ENCODE results near the gene SLC12A3. TPM values are rescaled to one million over a fixed set of nuclear protein-coding genes. Genes with fewer than 3 reads are reported as not detected.

SLC12A3 gene
- polyA plus RNA-seq, 3 donors: 0.03 TPM; not detected in 2

GRCh38 chr16:56912746-56913708, 48.0 kb downstream of the SLC12A3 start:
- peak overlapping the region in 1 of 3 experiments; percentile 60 for H3K4me3 ChIP-seq (replicated peaks in 1 of 3; ENCODE audit: low read depth in 2 of 3, low read length in 3 of 3)
- intact Hi-C loops (cut with micrococcal nuclease): loop anchor here in 1 of 2 donors (1.0 kb wide), 1 partner anchor 10 kb away; no protein-coding TSS in a partner anchor
- no peaks in the 10 kb centered on the region for H3K79me2 ChIP-seq (ENCODE audit: insufficient read depth, low read length)
- H3K9ac ChIP-seq (ENCODE audit: insufficient read depth, low read length, poor library complexity, severe bottlenecking): no peak overlapping the region
- 88% methylated on average over 10 of the region's 18 CpGs for WGBS (ENCODE audit: insufficient coverage)
- peak overlapping the region; percentile 5 for H3K4me2 ChIP-seq (replicated peaks; ENCODE audit: extremely low read depth, low read length, poor library complexity, severe bottlenecking)
- no peaks in the 10 kb centered on the region for H3K36me3 ChIP-seq (replicated peaks in 1 of 2; ENCODE audit: control insufficient read depth in 1 of 2, insufficient read depth in 2 of 2, low read length in 2 of 2)
- Mint-ChIP-seq H3K36me3 (peaks cover 3 to 10% of the 10 kb centered on the region in 2 donors), H3K9me3 (peaks cover 0 to 2% (median 0%) of the 10 kb centered on the region in 7 donors), H3K4me1 (peaks cover 75% of the 10 kb centered on the region), H3K27ac (peak overlapping the region in 6 of 7 donors; percentile 25 to 94 (median 78)), H3K4me3 (peak overlapping the region in 1 of 2 donors; percentile 53), H3K27me3 (ENCODE audit: low read depth in 3 of 3) (peaks cover 4 to 9% (median 4%) of the 10 kb centered on the region in 3 donors)
- H3K4me1 ChIP-seq (ENCODE audit: control insufficient read depth in 1 of 2, insufficient read depth in 2 of 2, low read length in 2 of 2): peaks cover 68 to 73% of the 10 kb centered on the region in 2 donors
- H4K20me1 ChIP-seq (ENCODE audit: insufficient read depth, low read length): no peaks in the 10 kb centered on the region
- no peaks in the 10 kb centered on the region for H3K9me3 ChIP-seq (replicated peaks in 1 of 2; ENCODE audit: control insufficient read depth in 1 of 2, insufficient read depth in 1 of 2, low read length in 2 of 2)
- peak overlapping the region in 1 of 2 donors; percentile 23 for H3K27ac ChIP-seq (ENCODE audit: low read depth in 1 of 2, low read length in 2 of 2)
- peak; percentile 25 to 48 (median 45) for DNase-seq
- H3K27me3 ChIP-seq (ENCODE audit: control insufficient read depth in 2 of 2, insufficient read depth in 2 of 2, low read length in 2 of 2): no peaks in the 10 kb centered on the region
- H2AFZ ChIP-seq (ENCODE audit: insufficient read depth, low read depth, low read length, poor library complexity, severe bottlenecking): peak overlapping the region; percentile 2
- TF ChIP-seq CTCF (IDR thresholded peaks at IDR 0.05): no peak

- H2AFZ ChIP-seq (ENCODE audit: insufficient read depth, low read depth, low read length, poor library complexity, severe bottlenecking): no peak overlapping the region
- no peak overlapping the region for H3K4me3 Mint-ChIP-seq
- H3K27me3 Mint-ChIP-seq (ENCODE audit: low read depth in 3 of 3): peaks cover 4 to 14% (median 8%) of the 10 kb centered on the region in 3 donors
- H3K9me3 ChIP-seq (replicated peaks in 1 of 2; ENCODE audit: control insufficient read depth in 1 of 2, insufficient read depth in 1 of 2, low read length in 2 of 2): no peaks in the 10 kb centered on the region
- no peaks in the 10 kb centered on the region for H3K79me2 ChIP-seq (ENCODE audit: insufficient read depth, low read length)
- peaks cover 62 to 63% of the 10 kb centered on the region in 2 donors for H3K4me1 ChIP-seq (ENCODE audit: control insufficient read depth in 1 of 2, insufficient read depth in 2 of 2, low read length in 2 of 2)
- no peak overlapping the region for H3K27ac ChIP-seq (ENCODE audit: low read depth in 1 of 2, low read length in 2 of 2)
- H3K36me3 Mint-ChIP-seq: peaks cover 3 to 10% of the 10 kb centered on the region in 2 donors
- no peak overlapping the region for H3K9ac ChIP-seq (ENCODE audit: insufficient read depth, low read length, poor library complexity, severe bottlenecking)
- no peaks in the 10 kb centered on the region for H3K27me3 ChIP-seq (ENCODE audit: control insufficient read depth in 2 of 2, insufficient read depth in 2 of 2, low read length in 2 of 2)
- no peak for DNase-seq
- H3K9me3 Mint-ChIP-seq: peaks cover 0 to 2% (median 0%) of the 10 kb centered on the region in 7 donors
- no peaks in the 10 kb centered on the region for H3K36me3 ChIP-seq (replicated peaks in 1 of 2; ENCODE audit: control insufficient read depth in 1 of 2, insufficient read depth in 2 of 2, low read length in 2 of 2)
- H3K27ac Mint-ChIP-seq: no peak overlapping the region
- intact Hi-C loops (cut with micrococcal nuclease): no loop called here
- no peak for TF ChIP-seq CTCF (IDR thresholded peaks at IDR 0.05)
- H3K4me1 Mint-ChIP-seq: peaks cover 74% of the 10 kb centered on the region
- 94% methylated on average over 4 of the region's 7 CpGs for WGBS (ENCODE audit: insufficient coverage)
- H3K4me2 ChIP-seq (replicated peaks; ENCODE audit: extremely low read depth, low read length, poor library complexity, severe bottlenecking): no peak overlapping the region
- no peaks in the 10 kb centered on the region for H4K20me1 ChIP-seq (ENCODE audit: insufficient read depth, low read length)
- H3K4me3 ChIP-seq (replicated peaks in 1 of 3; ENCODE audit: low read depth in 2 of 3, low read length in 3 of 3): no peak overlapping the region
These were observed 49.9 kb downstream of the SLC12A3 start for GRCh38 chr16:56914896-56915295.

Data from CD14-positive monocyte (primary cell).